HG03520 (cell line): ENCODE data around the gene SMNDC1.
"Not testable (repeated sequence)": the region's sequence is repeated elsewhere in the genome, so short reads cannot be mapped to it uniquely, and the experiment has no call there.

ENCODE experiments used
- ATAC-seq: cut with Tn5 transposase; IDR thresholded peaks from one replicate; pipeline ENCODE4 v1.9.1; 2021; ENCODE audit warnings: mild to moderate bottlenecking, moderate library complexity; ENCODE audit not compliant: unreplicated experiment

The SMNDC1 gene

GRCh38 chr10:110254467-110254866 is 50.3 kb downstream of the SMNDC1 start:
- no peak for ATAC-seq

GRCh38 chr10:110252151-110252550 is 52.6 kb downstream of the SMNDC1 start:
- ATAC-seq = no peak

DNA sequence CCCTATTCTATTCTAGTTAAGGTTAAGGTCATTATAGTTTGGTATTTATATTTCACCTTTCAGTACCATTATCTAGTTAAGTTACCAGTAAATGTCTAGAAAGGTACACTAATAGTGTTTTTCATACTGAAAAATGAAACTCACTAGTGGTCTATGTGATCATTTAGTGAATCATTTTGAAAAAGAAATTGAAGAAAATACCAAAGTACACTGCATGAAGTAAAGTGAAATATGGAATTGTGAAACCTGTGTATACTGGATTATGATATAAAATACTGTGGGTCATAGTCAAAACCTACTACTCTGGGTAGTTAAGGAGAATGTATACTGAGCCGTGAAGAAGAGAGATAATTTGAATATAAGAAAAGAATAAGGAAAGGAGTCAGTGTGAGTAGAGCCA is 53.3 kb downstream of the SMNDC1 start:
- peak; percentile 88 for ATAC-seq

- ATAC-seq = peak; percentile 52
Measured at GRCh38 chr10:110249489-110249888, 55.2 kb downstream of the SMNDC1 start.

DNA sequence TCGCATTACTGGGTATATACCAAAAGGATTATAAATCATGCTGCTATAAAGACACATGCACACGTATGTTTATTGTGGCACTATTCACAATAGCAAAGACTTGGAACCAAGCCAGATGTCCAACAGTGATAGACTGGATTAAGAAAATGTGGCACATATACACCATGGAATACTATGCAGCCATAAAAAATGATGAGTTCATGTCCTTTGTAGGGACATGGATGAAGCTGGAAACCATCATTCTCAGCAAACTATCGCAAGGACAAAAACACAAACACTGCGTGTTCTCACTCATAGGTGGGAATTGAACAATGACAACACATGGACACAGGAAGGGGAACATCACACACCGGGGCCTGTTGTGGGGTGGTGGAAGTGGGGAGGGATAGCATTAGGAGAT is 56.9 kb downstream of the SMNDC1 start:
- ATAC-seq = not testable (repeated sequence)

DNA sequence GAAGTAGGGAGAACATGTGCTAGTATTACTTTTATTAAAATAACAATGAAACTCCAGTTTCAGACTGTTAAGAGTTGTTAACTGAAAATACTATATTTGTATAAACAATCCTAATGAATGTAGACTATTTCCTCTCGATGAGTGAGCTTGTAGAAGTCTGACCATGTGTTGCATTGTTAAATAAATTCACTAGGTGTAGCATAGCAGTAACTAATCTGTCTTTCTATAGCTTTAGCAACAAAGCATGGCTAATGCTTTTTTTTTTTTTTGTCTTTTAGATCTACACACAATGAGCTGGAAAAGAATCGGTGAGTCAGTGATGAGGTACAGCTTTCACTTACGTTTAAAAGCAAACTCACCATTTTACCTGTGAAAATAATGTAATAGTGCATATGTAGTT is 60.2 kb downstream of the SMNDC1 start:
- ATAC-seq = no peak

DNA sequence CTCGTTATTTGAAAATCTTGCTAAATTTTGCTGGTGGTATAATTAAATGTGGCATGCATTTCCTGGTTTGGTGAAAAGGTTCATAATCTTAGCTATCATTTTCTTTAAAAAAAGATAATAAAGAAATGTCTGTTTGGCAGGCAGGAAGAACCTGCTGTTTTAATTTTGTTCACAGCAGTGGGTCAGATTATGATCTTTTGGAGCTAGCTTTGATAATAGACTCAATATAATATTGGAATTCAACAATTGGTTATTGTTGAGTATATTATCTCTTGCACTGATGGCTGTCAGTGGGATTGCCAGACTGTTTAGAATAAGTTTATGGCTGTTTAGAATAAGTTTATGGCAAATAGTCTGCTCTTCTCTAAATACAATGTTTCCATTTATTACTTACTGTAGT is 62.2 kb downstream of the SMNDC1 start:
- no peak for ATAC-seq

- ATAC-seq = no peak
Measured at GRCh38 chr10:110241841-110242240, 62.9 kb downstream of the SMNDC1 start.

- ATAC-seq = no peak
Measured at GRCh38 chr10:110241407-110241806, 63.3 kb downstream of the SMNDC1 start.
